Keratinocyte (primary cell): Measurements from ENCODE around the gene LDB1. TPM values are rescaled to one million over a fixed set of nuclear protein-coding genes. Genes with fewer than 3 reads are reported as not detected.

ENCODE experiments used
- DNase-seq: peaks from one replicate; pipeline ENCODE4 v3.0.0-alpha.2; 2011; ENCODE audit warnings: low read depth, missing footprints, low spot score
- FAIRE-seq: peaks from 2 replicates; lab custom pipeline; 2011; peaks lifted over from hg19 to GRCh38; lab: Jason Lieb, UNC
- H2AFZ ChIP-seq: 2 replicates; pipeline ENCODE4 v1.6.0; 2012; ENCODE audit warnings: low read length, control low read depth, inconsistent platforms; ENCODE audit not compliant: control insufficient read depth
- H3K27ac ChIP-seq: 2 replicates; pipeline ENCODE4 v1.5.1; 2011; ENCODE audit warnings: low read length; ENCODE audit not compliant: control insufficient read depth, insufficient read depth
- H3K27me3 ChIP-seq: 3 replicates; pipeline ENCODE4 v1.6.0; 2011; ENCODE audit warnings: low read length; ENCODE audit not compliant: control insufficient read depth, insufficient read depth; ENCODE audit errors: extremely low read depth
- H3K36me3 ChIP-seq, 2 experiments: 2 replicates in 1 of 2; 3 replicates in 1 of 2; pipeline ENCODE4 v1.5.1; 2011; ENCODE audit warnings: low read length in 2 of 2, mild to moderate bottlenecking in 1 of 2; ENCODE audit not compliant: control insufficient read depth in 2 of 2, insufficient read depth in 2 of 2; ENCODE audit errors: extremely low read depth in 1 of 2
- H3K4me1 ChIP-seq: 3 replicates; pipeline ENCODE4 v1.5.1; 2011; ENCODE audit warnings: low read length; ENCODE audit not compliant: control insufficient read depth, insufficient read depth; ENCODE audit errors: extremely low read depth
- H3K4me2 ChIP-seq: 3 replicates; pipeline ENCODE4 v1.6.0; 2011; ENCODE audit warnings: low read depth, low read length; ENCODE audit not compliant: control insufficient read depth, insufficient read depth; ENCODE audit errors: extremely low read depth
- H3K4me3 ChIP-seq, 3 experiments: fragments of 200-600 bp in 1 of 3; sonication (generic) in 1 of 3; 2 replicates in 2 of 3; 3 replicates in 1 of 3; pipeline ENCODE4 v1.5.1; 2011 to 2016; ENCODE audit warnings: low read length in 3 of 3, mild to moderate bottlenecking in 3 of 3, control low read depth in 2 of 3, inconsistent platforms in 1 of 3, low read depth in 1 of 3, mixed read lengths in 1 of 3, mixed run types in 1 of 3, moderate library complexity in 1 of 3; ENCODE audit not compliant: control insufficient read depth in 2 of 3, insufficient read depth in 2 of 3; ENCODE audit errors: extremely low read depth in 1 of 3
- H3K79me2 ChIP-seq: 2 replicates; pipeline ENCODE4 v1.6.0; 2012; ENCODE audit warnings: low read length; ENCODE audit not compliant: control insufficient read depth, insufficient read depth
- H3K9ac ChIP-seq: 3 replicates; pipeline ENCODE4 v1.6.0; 2011; ENCODE audit warnings: low read length; ENCODE audit not compliant: control insufficient read depth, insufficient read depth; ENCODE audit errors: extremely low read depth
- H3K9me1 ChIP-seq: 3 replicates; pipeline ENCODE4 v1.6.0; 2011; ENCODE audit warnings: low read length; ENCODE audit not compliant: control insufficient read depth, insufficient read depth; ENCODE audit errors: extremely low read depth
- H3K9me3 ChIP-seq: 2 replicates; pipeline ENCODE4 v1.5.1; 2012; ENCODE audit warnings: low read depth, low read length; ENCODE audit not compliant: control insufficient read depth
- H4K20me1 ChIP-seq: 3 replicates; pipeline ENCODE4 v1.6.0; 2011; ENCODE audit warnings: low read length; ENCODE audit not compliant: control insufficient read depth, insufficient read depth; ENCODE audit errors: extremely low read depth
- EZH2 ChIP-seq: IDR thresholded peaks from one replicate; pipeline ENCODE4 v1.6.1; 2012; ENCODE audit warnings: inconsistent platforms, mild to moderate bottlenecking, low read length, moderate library complexity
- dilution Hi-C: fragments of 300-500 bp; cut with MboI; formaldehyde crosslinking; loops from one replicate; pipeline ENCODE4 v1.7.0; 2020; ENCODE audit warnings: low sequenced_read_pairs; ENCODE audit not compliant: extremely low pct_ligation_motif_present
- polyA plus RNA-seq, 5 experiments: library from polyadenylated mRNA; depleted of rRNA in 3 of 5; stranded (reverse) in 3 of 5; stranded (forward) in 1 of 5; unstranded in 1 of 5; fragments of >200 nt; gene quantifications; 1 replicate in 1 of 5; 2 replicates in 3 of 5; 3 replicates in 1 of 5; pipeline versions ENCODE4 v1.2.1 to v1.2.3, GENCODE V29; 2011 to 2012; ENCODE audit warnings: missing spikeins in 2 of 5, low read depth in 1 of 5, low replicate concordance in 1 of 5
- TF ChIP-seq, protein P1 (sequence below), 3 experiments: IDR thresholded peaks in 1 of 3; conservative IDR thresholded peaks in 1 of 3; optimal IDR thresholded peaks in 1 of 3; 2 replicates in 2 of 3; 3 replicates in 1 of 3; pipeline versions ENCODE3 to v1.5.1; 2011; ENCODE audit warnings: low read length in 3 of 3, mild to moderate bottlenecking in 3 of 3, moderate library complexity in 2 of 3, control low read depth in 1 of 3, inconsistent platforms in 1 of 3; ENCODE audit not compliant: insufficient read depth in 2 of 3; ENCODE audit errors: extremely low read depth in 1 of 3

LDB1 gene
- polyA plus RNA-seq, 1 donor (not counting 4 experiments of a cell fraction or from before 2014, with no cell fraction given): 97.3 TPM

DNA sequence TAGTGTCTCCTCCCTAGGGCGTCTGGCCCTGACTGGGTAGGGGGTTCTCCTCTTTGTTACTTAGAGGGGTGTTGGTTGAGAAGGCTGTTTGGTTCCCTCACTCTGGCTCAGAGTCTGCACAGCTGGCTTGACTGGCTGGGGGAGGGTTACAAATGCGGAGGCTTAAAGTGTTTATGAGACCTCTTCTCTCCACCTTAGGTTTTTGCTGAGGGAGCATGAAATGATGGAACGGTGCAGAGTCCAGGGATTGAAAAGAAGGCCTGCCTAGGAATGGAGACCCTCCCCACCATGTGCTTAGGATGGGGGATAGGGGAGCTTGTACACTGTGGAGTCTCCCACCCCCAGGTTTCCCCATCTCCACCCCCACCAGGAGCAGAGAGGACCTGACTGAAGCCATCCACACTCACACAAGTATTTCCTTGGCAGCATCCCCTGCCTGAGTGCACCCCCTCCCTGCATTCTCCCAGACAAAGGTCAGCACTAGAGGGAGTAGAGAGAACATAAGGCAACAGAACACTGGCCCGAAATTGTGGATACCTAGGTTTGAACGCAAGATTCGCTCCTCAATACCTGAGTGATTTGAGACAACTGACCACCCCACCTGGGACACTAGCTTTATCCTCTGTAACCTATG lies 1.7 kb upstream of the LDB1 start:
- peaks cover 26% of the 10 kb centered on the region for H3K79me2 ChIP-seq
- no peaks in the 10 kb centered on the region for H3K36me3 ChIP-seq
- no peaks in the 10 kb centered on the region for H3K9me3 ChIP-seq
- FAIRE-seq: no peak
- no peak overlapping the region for H3K27ac ChIP-seq
- H3K4me3 ChIP-seq: no peak overlapping the region
- DNase-seq: no peak
- H3K27me3 ChIP-seq: no peaks in the 10 kb centered on the region
- dilution Hi-C loops: no loop called here
- H3K4me1 ChIP-seq: peaks cover 35% of the 10 kb centered on the region
- no peak overlapping the region for H2AFZ ChIP-seq
- no peaks in the 10 kb centered on the region for H3K9me1 ChIP-seq
- no peak overlapping the region for H3K9ac ChIP-seq
- H3K4me2 ChIP-seq: no peak overlapping the region
- no peaks in the 10 kb centered on the region for H4K20me1 ChIP-seq
- TF ChIP-seq, protein P1, sequence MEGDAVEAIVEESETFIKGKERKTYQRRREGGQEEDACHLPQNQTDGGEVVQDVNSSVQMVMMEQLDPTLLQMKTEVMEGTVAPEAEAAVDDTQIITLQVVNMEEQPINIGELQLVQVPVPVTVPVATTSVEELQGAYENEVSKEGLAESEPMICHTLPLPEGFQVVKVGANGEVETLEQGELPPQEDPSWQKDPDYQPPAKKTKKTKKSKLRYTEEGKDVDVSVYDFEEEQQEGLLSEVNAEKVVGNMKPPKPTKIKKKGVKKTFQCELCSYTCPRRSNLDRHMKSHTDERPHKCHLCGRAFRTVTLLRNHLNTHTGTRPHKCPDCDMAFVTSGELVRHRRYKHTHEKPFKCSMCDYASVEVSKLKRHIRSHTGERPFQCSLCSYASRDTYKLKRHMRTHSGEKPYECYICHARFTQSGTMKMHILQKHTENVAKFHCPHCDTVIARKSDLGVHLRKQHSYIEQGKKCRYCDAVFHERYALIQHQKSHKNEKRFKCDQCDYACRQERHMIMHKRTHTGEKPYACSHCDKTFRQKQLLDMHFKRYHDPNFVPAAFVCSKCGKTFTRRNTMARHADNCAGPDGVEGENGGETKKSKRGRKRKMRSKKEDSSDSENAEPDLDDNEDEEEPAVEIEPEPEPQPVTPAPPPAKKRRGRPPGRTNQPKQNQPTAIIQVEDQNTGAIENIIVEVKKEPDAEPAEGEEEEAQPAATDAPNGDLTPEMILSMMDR (optimal IDR thresholded peaks at IDR 0.05 in 1 of 3, IDR thresholded peaks at IDR 0.05 in 1 of 3, conservative IDR thresholded peaks at IDR 0.05 in 1 of 3; ENCODE audit: extremely low read depth in 1 of 3, insufficient read depth in 2 of 3, low read length in 3 of 3): peak in 1 of 3 experiments; percentile 4
- no peak for TF ChIP-seq EZH2

DNA sequence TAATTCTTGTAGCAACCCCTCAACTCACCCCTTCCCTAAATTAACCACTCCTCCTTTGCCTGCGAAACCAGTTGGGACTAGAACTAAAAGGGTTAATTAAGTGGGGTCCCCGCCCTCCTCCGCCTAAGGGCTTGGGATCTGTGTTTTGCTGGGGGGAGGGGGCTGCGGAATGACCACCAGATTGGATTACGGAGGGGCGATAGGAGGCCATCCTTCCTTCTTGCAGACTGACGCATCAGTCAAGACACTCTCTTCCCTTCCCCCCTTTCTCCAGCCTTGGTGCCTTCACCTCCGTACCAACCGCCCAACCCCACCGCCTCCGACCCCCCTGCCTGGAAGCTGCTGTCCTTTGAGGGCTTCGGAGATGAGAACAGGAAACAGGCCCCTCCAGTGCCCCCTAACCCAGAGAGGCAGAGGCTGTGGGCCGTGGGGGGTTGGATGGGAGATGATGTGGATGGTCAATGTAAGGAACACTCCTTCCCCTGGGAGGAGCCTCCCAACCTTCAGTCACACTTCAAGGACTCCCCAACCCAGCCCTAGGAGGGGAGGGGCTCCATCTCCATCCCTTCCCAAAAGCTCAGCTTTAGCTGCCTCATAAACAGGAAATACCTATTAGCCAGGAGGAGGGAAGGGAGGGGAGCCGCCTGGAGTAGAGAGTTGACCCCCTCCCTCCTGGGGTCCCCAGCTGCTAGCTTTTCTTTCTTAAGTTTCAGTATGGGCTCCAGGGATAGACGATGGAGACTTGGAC lies 997 bp upstream of the LDB1 start:
- DNase-seq (no peak), FAIRE-seq (peak; percentile 23)
- Histone ChIP-seq H4K20me1 (no peaks in the 10 kb centered on the region), H3K79me2 (peaks cover 32% of the 10 kb centered on the region), H3K27ac (no peak overlapping the region), H3K4me3 (peak overlapping the region; percentile 72 to 86 (median 82)), H2AFZ (peak overlapping the region; percentile 85), H3K4me1 (peaks cover 42% of the 10 kb centered on the region), H3K9me3 (no peaks in the 10 kb centered on the region), H3K36me3 (no peaks in the 10 kb centered on the region), H3K9ac (peak overlapping the region; percentile 88), H3K4me2 (peak overlapping the region; percentile 95), H3K9me1 (no peaks in the 10 kb centered on the region), H3K27me3 (no peaks in the 10 kb centered on the region)
- no peak for TF ChIP-seq EZH2
- TF ChIP-seq, protein P1 (optimal IDR thresholded peaks at IDR 0.05 in 1 of 3, IDR thresholded peaks at IDR 0.05 in 1 of 3, conservative IDR thresholded peaks at IDR 0.05 in 1 of 3; ENCODE audit: extremely low read depth in 1 of 3, insufficient read depth in 2 of 3, low read length in 3 of 3): no peak
- dilution Hi-C loops: no loop called here
